IgD-negative memory B cell (primary cell): ENCODE data around the gene VASP. TPM values are rescaled to one million over a fixed set of nuclear protein-coding genes. Genes with fewer than 3 reads are reported as not detected.
A peak's percentile ranks its signal among the peaks of the same experiment; 100 is the strongest.

Experiments used
- H3K27ac Mint-ChIP-seq, 3 donors: one replicate each; pipeline ENCODE4 v1.8.0; 2020 to 2022; ENCODE audit warnings: mild to moderate bottlenecking in 3 of 3, mixed read lengths in 3 of 3, moderate library complexity in 1 of 3
- H3K27me3 Mint-ChIP-seq: one replicate; pipeline ENCODE4 v1.8.0; 2021; ENCODE audit warnings: mixed read lengths
- H3K36me3 Mint-ChIP-seq: one replicate; pipeline ENCODE4 v1.8.0; 2020; ENCODE audit warnings: mild to moderate bottlenecking, mixed read lengths
- H3K4me1 Mint-ChIP-seq, 3 donors: one replicate each; pipeline ENCODE4 v1.8.0; 2020 to 2022; ENCODE audit warnings: mixed read lengths in 3 of 3, mild to moderate bottlenecking in 1 of 3
- H3K4me3 Mint-ChIP-seq, 4 donors: one replicate each; pipeline ENCODE4 v1.8.0; 2020 to 2022; ENCODE audit warnings: mild to moderate bottlenecking in 4 of 4, mixed read lengths in 4 of 4, moderate library complexity in 3 of 4
- H3K9me3 Mint-ChIP-seq, 3 donors: one replicate each; pipeline ENCODE4 v1.8.0; 2020 to 2021; ENCODE audit warnings: mixed read lengths in 3 of 3, mild to moderate bottlenecking in 1 of 3
- polyA plus RNA-seq: library from polyadenylated mRNA; unstranded; fragments of 300-500 nt; fragmentation: Illumina TruSeq; gene quantifications from one replicate; pipeline ENCODE4 v1.2.3, GENCODE V29; 2021

The VASP gene
- polyA plus RNA-seq: 111 TPM

DNA sequence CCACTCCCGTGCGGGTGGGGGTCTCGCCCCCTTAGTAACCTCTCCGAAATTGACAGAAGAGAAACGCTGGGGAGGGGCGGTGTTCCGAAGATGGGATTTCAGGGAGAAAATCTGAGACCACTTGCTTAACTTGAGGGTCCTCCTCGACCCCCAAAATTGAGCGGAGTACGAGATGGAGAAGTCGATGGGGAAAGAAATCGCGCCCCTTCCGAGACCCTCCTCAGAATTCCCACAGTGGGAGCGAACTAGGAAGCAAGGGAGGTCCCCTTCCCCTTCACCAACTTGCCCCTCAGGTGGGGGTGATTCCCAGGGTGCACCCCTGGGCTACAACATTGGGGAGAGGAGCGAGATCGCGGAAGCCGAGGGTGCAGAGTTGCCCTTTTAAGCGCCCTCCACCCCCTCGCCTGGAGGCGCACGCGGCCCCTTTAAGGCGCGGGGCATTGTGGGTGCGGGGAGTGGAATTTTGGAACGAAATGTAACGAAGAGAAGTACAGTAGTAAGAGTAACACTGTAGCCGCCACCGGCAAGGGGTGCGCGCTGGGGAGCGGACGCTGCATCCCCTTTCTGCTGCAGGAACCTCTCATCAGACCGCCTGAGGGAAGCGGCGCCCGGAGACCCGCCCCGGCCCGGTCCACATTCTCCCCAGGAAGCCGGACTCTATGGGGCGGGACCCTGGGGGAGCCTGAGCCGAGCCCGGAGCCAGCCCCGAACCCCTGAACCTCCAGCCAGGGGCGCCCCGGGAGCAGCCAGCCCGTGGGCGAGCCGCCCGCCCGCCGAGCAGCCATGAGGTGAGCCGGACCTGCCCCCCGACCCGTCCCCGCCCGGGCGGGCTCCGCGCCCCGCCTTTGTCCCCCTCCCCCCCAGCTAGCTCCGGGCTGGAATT is at the start of gene VASP:
Gene VASP, plus strand, starts transcription at position 491 of the 883 bp plus-strand sequence. Its CDS starts 293 bp downstream, at position 784.
- H3K4me3 Mint-ChIP-seq: peak within 1 kb of the TSS; percentile 91 to 99 (median 96)
- H3K4me1 Mint-ChIP-seq: peaks cover 28 to 46% (median 43%) of the 10 kb centered on the region in 3 donors
- H3K27me3 Mint-ChIP-seq: peaks cover 2% of the 10 kb centered on the region
- H3K9me3 Mint-ChIP-seq: no peaks in the 10 kb centered on the region
- H3K27ac Mint-ChIP-seq: peak within 1 kb of the TSS; percentile 96 to 99 (median 98)
- peaks cover 3% of the 10 kb centered on the region for H3K36me3 Mint-ChIP-seq

- Mint-ChIP-seq H3K4me1 (peaks cover 10 to 14% (median 10%) of the 10 kb centered on the region in 3 donors), H3K9me3 (no peaks in the 10 kb centered on the region), H3K36me3 (no peaks in the 10 kb centered on the region), H3K27ac (peak overlapping the region in 1 of 3 donors; percentile 76), H3K4me3 (no peak overlapping the region), H3K27me3 (peaks cover 7% of the 10 kb centered on the region)
These were observed 49.5 kb upstream of the VASP start for GRCh38 chr19:45457776-45458175.

DNA sequence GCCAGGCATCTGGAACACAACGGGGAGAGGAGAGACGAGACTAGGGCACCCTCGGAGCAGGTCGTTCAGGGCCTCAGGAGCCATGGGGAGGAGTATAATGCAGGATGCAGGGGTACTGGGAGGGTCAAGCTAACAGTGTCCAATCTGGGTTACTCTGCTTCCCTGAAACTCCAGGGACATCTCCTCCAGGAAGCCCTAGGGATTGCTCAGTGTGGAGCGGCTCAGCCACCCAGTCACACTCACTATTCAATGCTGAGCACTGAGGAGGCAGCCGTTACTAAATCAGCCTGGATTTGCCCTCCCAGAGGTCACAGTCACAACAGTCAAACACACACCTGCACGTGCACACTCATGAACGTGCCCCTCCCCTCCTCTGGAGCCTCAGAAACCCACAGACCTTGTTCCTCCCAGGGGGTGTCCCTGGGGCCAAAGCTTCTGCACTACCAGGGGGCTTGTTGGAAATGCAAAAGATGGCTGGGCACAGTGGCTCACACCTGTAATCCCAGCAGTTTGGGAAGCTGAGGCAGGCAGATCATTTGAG is 46.4 kb upstream of the VASP start:
- H3K9me3 Mint-ChIP-seq: no peaks in the 10 kb centered on the region

GRCh38 chr19:45462174-45462573 is 45.1 kb upstream of the VASP start:
- peaks cover 6 to 10% (median 9%) of the 10 kb centered on the region in 3 donors for H3K4me1 Mint-ChIP-seq
- H3K9me3 Mint-ChIP-seq: no peaks in the 10 kb centered on the region
- peaks cover 13% of the 10 kb centered on the region for H3K27me3 Mint-ChIP-seq
- no peak overlapping the region for H3K4me3 Mint-ChIP-seq
- no peaks in the 10 kb centered on the region for H3K36me3 Mint-ChIP-seq
- peak overlapping the region in 1 of 3 donors; percentile 78 for H3K27ac Mint-ChIP-seq

More for the DNA sequence above, 46.4 kb upstream of the VASP start:
- Mint-ChIP-seq H3K36me3 (no peaks in the 10 kb centered on the region), H3K4me3 (no peak overlapping the region), H3K4me1 (peaks cover 10 to 12% (median 11%) of the 10 kb centered on the region in 3 donors), H3K27me3 (peaks cover 16% of the 10 kb centered on the region), H3K27ac (peak overlapping the region in 1 of 3 donors; percentile 68)

DNA sequence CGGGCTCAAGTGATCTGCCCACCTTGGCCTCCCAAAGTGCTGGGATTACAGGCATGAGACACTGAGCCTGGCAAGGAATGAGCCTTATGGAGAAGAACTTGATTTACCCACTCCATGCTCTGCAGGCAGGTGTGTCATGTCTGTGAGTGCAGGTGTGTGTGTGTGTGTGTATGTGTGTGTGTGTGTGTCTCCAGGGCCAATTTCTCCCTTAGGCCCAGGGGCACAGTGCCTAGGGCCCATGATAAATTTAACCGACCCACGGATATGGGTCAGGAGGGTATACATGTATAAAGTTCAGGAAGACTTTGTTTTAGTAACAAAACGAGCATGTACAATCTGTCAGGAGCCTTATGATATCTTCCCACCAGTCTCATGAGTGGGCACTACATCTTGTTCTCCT is 44.0 kb upstream of the VASP start:
- Mint-ChIP-seq H3K27me3 (peaks cover 13% of the 10 kb centered on the region), H3K36me3 (no peaks in the 10 kb centered on the region), H3K27ac (peak overlapping the region in 1 of 3 donors; percentile 61), H3K4me1 (peaks cover 6 to 11% (median 10%) of the 10 kb centered on the region in 3 donors), H3K9me3 (no peaks in the 10 kb centered on the region), H3K4me3 (peak overlapping the region in 1 of 4 donors; percentile 46)

GRCh38 chr19:45464274-45464673 is 43.0 kb upstream of the VASP start:
- peak overlapping the region in 2 of 3 donors; percentile 55 to 100 for H3K27ac Mint-ChIP-seq
- H3K36me3 Mint-ChIP-seq: no peaks in the 10 kb centered on the region
- H3K4me3 Mint-ChIP-seq: no peak overlapping the region
- H3K9me3 Mint-ChIP-seq: no peaks in the 10 kb centered on the region
- peaks cover 10 to 12% (median 11%) of the 10 kb centered on the region in 3 donors for H3K4me1 Mint-ChIP-seq
- peaks cover 13% of the 10 kb centered on the region for H3K27me3 Mint-ChIP-seq

DNA sequence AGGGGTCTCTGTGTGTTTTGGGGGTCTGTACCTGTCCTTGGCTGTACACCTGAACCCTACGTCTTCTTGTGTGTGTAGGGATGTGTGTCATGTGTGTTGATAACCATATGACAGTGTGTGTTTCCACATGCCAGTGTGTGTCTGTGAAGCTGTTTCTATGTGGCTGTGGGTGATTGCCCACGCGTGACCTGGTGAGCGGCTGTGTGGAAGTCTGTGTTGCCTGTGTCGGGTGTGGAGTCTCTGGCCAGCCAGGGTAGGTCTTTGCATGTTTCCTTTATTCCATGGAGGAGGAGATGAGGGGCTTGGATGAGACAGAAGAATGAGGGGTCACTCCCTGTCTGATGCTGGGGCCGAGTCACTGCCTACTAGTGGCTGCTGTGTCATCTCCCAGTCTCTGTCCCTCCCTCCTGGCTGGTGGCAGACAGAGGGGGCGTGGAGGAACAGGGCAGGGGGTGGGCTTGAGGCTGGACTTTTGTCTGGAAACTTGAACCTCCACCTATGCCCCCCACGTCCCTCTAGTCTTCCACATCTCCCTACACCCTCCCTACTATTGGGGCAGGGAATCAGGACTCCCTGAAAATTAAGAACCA is 42.3 kb upstream of the VASP start:
- Mint-ChIP-seq H3K9me3 (no peaks in the 10 kb centered on the region), H3K4me3 (peak overlapping the region in 1 of 4 donors; percentile 40), H3K27ac (peak overlapping the region in 2 of 3 donors; percentile 59 to 100), H3K4me1 (peaks cover 11 to 19% (median 14%) of the 10 kb centered on the region in 3 donors), H3K36me3 (no peaks in the 10 kb centered on the region), H3K27me3 (peaks cover 13% of the 10 kb centered on the region)

- Mint-ChIP-seq H3K4me1 (peaks cover 12 to 23% (median 12%) of the 10 kb centered on the region in 3 donors), H3K27ac (peak overlapping the region; percentile 99 to 100 (median 99)), H3K36me3 (no peaks in the 10 kb centered on the region), H3K4me3 (peak overlapping the region; percentile 92 to 99 (median 98)), H3K27me3 (peaks cover 15% of the 10 kb centered on the region), H3K9me3 (no peaks in the 10 kb centered on the region)
These were observed 40.2 kb upstream of the VASP start for GRCh38 chr19:45467115-45467455.

GRCh38 chr19:45467456-45468158 is 39.7 kb upstream of the VASP start, which contains the start of gene FOSB:
TSS of gene FOSB (plus strand) at chr19:45467996. CDS start at chr19:45468587, 591 bp downstream.
- Mint-ChIP-seq H3K4me1 (peaks cover 12 to 23% (median 17%) of the 10 kb centered on the region in 3 donors), H3K36me3 (no peaks in the 10 kb centered on the region), H3K27ac (peak within 1 kb of the TSS; percentile 99 to 100 (median 99)), H3K4me3 (peak within 1 kb of the TSS; percentile 92 to 99 (median 98)), H3K27me3 (peaks cover 17% of the 10 kb centered on the region), H3K9me3 (no peaks in the 10 kb centered on the region)

DNA sequence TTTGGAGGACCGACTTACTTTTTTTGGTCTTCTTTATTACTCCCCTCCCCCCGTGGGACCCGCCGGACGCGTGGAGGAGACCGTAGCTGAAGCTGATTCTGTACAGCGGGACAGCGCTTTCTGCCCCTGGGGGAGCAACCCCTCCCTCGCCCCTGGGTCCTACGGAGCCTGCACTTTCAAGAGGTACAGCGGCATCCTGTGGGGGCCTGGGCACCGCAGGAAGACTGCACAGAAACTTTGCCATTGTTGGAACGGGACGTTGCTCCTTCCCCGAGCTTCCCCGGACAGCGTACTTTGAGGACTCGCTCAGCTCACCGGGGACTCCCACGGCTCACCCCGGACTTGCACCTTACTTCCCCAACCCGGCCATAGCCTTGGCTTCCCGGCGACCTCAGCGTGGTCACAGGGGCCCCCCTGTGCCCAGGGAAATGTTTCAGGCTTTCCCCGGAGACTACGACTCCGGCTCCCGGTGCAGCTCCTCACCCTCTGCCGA is 39.1 kb upstream of the VASP start:
- Mint-ChIP-seq H3K4me1 (peaks cover 12 to 23% (median 19%) of the 10 kb centered on the region in 3 donors), H3K4me3 (peak overlapping the region; percentile 92 to 99 (median 98)), H3K9me3 (no peaks in the 10 kb centered on the region), H3K27me3 (peaks cover 22% of the 10 kb centered on the region), H3K36me3 (peaks cover 2% of the 10 kb centered on the region), H3K27ac (peak overlapping the region; percentile 99 to 100 (median 99))

- H3K4me1 Mint-ChIP-seq: peaks cover 12 to 23% (median 19%) of the 10 kb centered on the region in 3 donors
- H3K9me3 Mint-ChIP-seq: no peaks in the 10 kb centered on the region
- H3K27ac Mint-ChIP-seq: peak overlapping the region; percentile 99 to 100 (median 99)
- peak overlapping the region; percentile 92 to 99 (median 98) for H3K4me3 Mint-ChIP-seq
- peaks cover 2% of the 10 kb centered on the region for H3K36me3 Mint-ChIP-seq
- H3K27me3 Mint-ChIP-seq: peaks cover 26% of the 10 kb centered on the region
These were observed 38.5 kb upstream of the VASP start for GRCh38 chr19:45468803-45469131.

DNA sequence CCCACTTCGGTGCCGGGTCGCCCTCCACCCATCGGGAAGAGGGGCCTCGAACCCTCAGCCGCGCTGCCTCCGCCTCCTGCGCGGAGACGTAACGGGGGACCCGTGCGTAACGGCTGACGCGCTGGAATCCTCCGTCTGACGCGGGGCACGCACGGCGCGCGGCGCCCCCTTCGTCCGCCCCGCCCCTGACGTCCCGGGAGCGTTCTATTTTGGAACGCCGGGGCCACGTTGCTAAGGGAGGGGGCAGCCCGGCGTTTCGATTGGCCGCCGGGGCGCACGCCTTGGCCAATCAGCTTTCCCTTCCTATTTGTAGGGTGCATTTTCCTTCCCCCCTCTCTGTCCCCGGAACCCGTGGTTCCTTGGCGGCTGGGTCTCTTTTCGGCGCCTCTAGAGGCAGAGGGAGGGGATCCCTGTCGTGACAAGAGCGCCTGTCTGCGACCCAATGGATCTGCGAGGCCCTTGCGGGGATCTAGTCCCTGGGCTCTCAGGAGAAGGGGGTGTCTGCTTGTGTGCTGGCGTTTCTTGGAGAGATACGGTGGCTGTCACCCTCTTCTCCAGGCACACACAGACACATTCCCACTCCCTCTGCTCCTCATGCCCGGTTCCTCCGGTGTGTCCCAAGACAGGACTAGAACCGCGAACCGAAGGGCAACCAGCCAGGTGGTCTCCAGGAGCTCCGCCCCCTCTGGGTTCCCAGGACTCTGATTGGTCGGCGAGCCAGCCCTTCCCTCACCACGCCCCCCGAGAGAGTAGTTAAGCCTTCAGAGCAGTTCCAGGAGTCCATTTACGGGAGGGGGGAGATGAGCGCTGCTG is 37.9 kb upstream of the VASP start:
- Mint-ChIP-seq H3K9me3 (no peaks in the 10 kb centered on the region), H3K27me3 (peaks cover 32% of the 10 kb centered on the region), H3K4me3 (peak overlapping the region; percentile 92 to 99 (median 98)), H3K4me1 (peaks cover 12 to 23% (median 19%) of the 10 kb centered on the region in 3 donors), H3K36me3 (peaks cover 2% of the 10 kb centered on the region), H3K27ac (peak overlapping the region; percentile 99 to 100 (median 99))

- peaks cover 15 to 17% (median 16%) of the 10 kb centered on the region in 3 donors for H3K4me1 Mint-ChIP-seq
These were observed 37.1 kb upstream of the VASP start for GRCh38 chr19:45469945-45470761.

More at GRCh38 chr19:45469945-45470761, 37.1 kb upstream of the VASP start:
- peaks cover 0 to 1% (median 0%) of the 10 kb centered on the region in 3 donors for H3K9me3 Mint-ChIP-seq
- H3K36me3 Mint-ChIP-seq: peaks cover 2% of the 10 kb centered on the region
- H3K4me3 Mint-ChIP-seq: peak overlapping the region; percentile 92 to 99 (median 98)
- peaks cover 29% of the 10 kb centered on the region for H3K27me3 Mint-ChIP-seq
- H3K27ac Mint-ChIP-seq: peak overlapping the region; percentile 99 to 100 (median 99)
